Left lung (tissue), 10 donors: ENCODE data around the gene PARD6G. TPM values are rescaled to one million over a fixed set of nuclear protein-coding genes. Genes with fewer than 3 reads are reported as not detected.

ENCODE experiments used
- ATAC-seq: fragments of 200-7000 bp; cut with Tn5 transposase; one replicate; pipeline ENCODE4 v1.9.1; 2020; ENCODE audit warnings: moderate library complexity
- DNase-seq, 4 donors: peaks; one replicate each; pipeline ENCODE4 v3.0.0-alpha.2; 2013 to 2020
- H3K27ac ChIP-seq, 2 donors: fragments of 200-600 bp; sonication (generic) in 1 of 2; one replicate each; pipeline versions ENCODE4 v1.5.0 to v1.8.0; 2020 to 2021
- H3K27me3 ChIP-seq, 2 donors: fragments of 200-600 bp; sonication (generic) in 1 of 2; one replicate each; pipeline versions ENCODE4 v1.5.0 to v1.8.0; 2020 to 2021
- H3K36me3 ChIP-seq, 2 donors: fragments of 200-600 bp; sonication (generic) in 1 of 2; one replicate each; pipeline versions ENCODE4 v1.5.0 to v1.8.0; 2020 to 2021
- H3K4me1 ChIP-seq, 2 donors: fragments of 200-600 bp; one replicate each; pipeline ENCODE4 v1.8.0; 2021
- H3K4me3 ChIP-seq, 2 donors: fragments of 200-600 bp; sonication (generic) in 1 of 2; one replicate each; pipeline versions ENCODE4 v1.5.0 to v1.8.0; 2020 to 2021; ENCODE audit warnings: mild to moderate bottlenecking in 1 of 2
- H3K9me3 ChIP-seq, 2 donors: fragments of 200-600 bp; sonication (generic) in 1 of 2; one replicate each; pipeline versions ENCODE4 v1.5.0 to v1.8.0; 2020 to 2021
- intact Hi-C, 2 donors: fragments of 100-400 bp; cut with DNase I; formaldehyde crosslinking; loops; one replicate each; pipeline versions ENCODE4 v1.11.2 to v1.14.2; 2022
- polyA plus RNA-seq, 6 donors: library from polyadenylated mRNA; unstranded; fragments of 120-200 nt; gene quantifications; one replicate each; pipeline ENCODE4 v1.2.1, GENCODE V29; 2013; ENCODE audit not compliant: insufficient read length in 6 of 6
- total RNA-seq, 2 donors: library from RNA; stranded (reverse); fragmentation: NEBNext Ultra II Directional; extraction: Animal tissue kit (Norgen Biotek cat#: 25700); gene quantifications; one replicate each; pipeline ENCODE4 v1.2.1, GENCODE V29; 2021
- TF ChIP-seq, protein P1 (sequence below), 2 donors: fragments of 200-600 bp; sonication (generic) in 1 of 2; IDR thresholded peaks; one replicate each; pipeline versions ENCODE4 v1.5.0 to v1.8.0; 2021; ENCODE audit warnings: antibody characterized with exemption in 2 of 2
- donor health status: DM: no; HTN: yes; CAD: no.
- donor health status: DM: no; HTN: no; CAD: no.

PARD6G gene
- total and polyA plus RNA-seq, 8 donors: 6.9 to 25.2 (median 19.8) TPM

DNA sequence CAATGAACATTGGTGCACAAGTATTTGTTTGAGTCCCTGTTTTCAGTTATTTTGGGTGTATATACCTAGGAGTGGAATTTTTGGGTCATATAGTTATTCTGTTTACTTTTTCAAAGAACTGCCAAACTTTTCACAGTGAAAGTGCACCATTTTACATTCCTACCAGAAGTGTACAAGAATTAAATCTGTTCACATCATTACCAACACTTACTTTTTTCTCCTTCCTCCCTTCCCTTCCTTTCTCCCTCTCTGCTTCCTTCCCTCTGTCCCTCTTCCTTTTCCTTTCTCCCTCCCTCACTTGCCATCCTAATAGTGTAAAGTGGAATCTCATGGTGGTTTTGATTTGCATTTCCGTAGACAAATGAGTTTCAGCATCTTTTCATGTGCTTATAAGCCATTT lies 126.4 kb downstream of the PARD6G start:
- intact Hi-C loops: no loop called here
- TF ChIP-seq, protein P1, sequence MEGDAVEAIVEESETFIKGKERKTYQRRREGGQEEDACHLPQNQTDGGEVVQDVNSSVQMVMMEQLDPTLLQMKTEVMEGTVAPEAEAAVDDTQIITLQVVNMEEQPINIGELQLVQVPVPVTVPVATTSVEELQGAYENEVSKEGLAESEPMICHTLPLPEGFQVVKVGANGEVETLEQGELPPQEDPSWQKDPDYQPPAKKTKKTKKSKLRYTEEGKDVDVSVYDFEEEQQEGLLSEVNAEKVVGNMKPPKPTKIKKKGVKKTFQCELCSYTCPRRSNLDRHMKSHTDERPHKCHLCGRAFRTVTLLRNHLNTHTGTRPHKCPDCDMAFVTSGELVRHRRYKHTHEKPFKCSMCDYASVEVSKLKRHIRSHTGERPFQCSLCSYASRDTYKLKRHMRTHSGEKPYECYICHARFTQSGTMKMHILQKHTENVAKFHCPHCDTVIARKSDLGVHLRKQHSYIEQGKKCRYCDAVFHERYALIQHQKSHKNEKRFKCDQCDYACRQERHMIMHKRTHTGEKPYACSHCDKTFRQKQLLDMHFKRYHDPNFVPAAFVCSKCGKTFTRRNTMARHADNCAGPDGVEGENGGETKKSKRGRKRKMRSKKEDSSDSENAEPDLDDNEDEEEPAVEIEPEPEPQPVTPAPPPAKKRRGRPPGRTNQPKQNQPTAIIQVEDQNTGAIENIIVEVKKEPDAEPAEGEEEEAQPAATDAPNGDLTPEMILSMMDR (IDR thresholded peaks at IDR 0.05): no peak
- no peaks in the 10 kb centered on the region for H3K4me1 ChIP-seq
- H3K4me3 ChIP-seq: no peak overlapping the region
- DNase-seq (no peak), ATAC-seq (no peak)
- no peaks in the 10 kb centered on the region for H3K9me3 ChIP-seq
- peaks cover 0 to 22% of the 10 kb centered on the region in 2 donors for H3K36me3 ChIP-seq
- H3K27ac ChIP-seq: no peak overlapping the region
- no peaks in the 10 kb centered on the region for H3K27me3 ChIP-seq

DNA sequence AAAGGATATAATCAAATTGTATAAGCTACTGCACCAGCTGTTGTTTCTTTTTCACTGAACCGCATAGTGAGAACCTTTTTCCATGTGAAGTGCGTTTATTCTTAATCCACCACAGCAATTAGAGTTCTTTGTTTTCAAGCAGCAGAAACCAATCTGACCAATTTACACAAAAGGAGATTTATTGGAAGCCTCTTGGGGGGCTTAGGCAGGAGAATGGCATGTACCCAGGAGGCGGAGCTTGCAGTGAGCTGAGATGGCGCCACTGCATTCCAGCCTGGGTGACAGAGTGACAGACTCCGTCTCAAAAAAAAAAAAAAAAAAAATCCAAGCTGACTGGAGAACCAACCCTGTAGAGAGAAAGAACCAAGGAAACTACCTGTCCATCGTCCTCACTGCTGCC lies 128.2 kb downstream of the PARD6G start:
- Histone ChIP-seq H3K36me3 (peaks cover 0 to 22% of the 10 kb centered on the region in 2 donors), H3K4me1 (no peaks in the 10 kb centered on the region), H3K27me3 (no peaks in the 10 kb centered on the region), H3K9me3 (no peaks in the 10 kb centered on the region), H3K27ac (no peak overlapping the region), H3K4me3 (no peak overlapping the region)
- intact Hi-C loops: no loop called here
- DNase-seq: no peak
- TF ChIP-seq, protein P1 (IDR thresholded peaks at IDR 0.05): no peak
- no peak for ATAC-seq

DNA sequence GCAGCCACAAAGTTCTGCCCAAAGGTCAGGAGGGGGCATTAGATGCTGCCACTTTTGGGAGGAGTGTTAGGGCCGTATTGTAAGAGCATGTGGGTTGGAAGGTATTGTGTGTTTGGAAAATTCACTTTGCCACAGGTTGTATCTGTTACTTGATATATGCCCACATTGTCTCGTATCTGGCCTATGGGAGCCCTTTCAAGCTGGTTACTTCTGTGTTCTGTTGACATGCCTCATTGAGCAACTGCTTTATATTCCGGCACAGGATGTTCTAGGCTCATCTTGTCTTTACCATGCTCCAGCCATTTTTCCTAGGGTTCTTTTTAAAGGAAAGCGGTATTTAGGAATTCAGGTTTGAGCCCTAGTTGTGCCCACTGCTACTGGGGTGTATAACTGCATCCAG lies 132.3 kb downstream of the PARD6G start:
- Histone ChIP-seq H3K27me3 (no peaks in the 10 kb centered on the region), H3K27ac (no peak overlapping the region), H3K36me3 (peaks cover 0 to 21% of the 10 kb centered on the region in 2 donors), H3K4me1 (peaks cover 8 to 14% of the 10 kb centered on the region in 2 donors), H3K9me3 (no peaks in the 10 kb centered on the region), H3K4me3 (no peak overlapping the region)
- intact Hi-C loops: no loop called here
- TF ChIP-seq, protein P1 (IDR thresholded peaks at IDR 0.05): no peak
- DNase-seq: no peak
- no peak for ATAC-seq

DNA sequence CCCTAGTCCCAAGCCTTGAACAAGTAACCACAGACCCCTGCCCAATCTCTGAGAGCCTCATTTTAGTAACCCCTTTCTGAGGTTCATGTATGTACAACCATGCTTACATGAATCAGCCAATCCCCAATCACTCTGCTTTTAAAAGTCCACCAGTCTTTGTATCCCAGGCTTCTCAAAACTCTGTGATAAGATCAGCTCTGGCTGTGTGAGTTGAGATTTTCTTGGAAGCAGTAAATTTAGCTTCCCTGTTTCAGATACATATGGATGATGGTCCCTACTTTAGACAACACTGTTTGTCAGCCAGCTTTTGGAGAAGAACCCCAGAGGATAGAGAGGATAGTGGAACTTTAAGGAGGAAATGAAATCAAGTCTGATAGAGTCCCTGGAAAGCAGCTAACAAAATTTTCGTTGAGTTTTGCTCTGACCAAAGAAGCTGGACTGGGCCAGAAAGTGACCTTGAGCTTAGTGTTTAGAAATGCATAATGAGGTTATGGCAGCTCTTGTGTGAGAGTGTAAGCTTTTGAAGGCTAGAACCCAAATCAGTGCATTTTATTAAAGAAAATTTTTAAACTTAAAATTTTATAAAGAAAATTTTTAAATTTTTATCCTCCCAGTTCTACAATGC lies 134.6 kb downstream of the PARD6G start:
- no peak overlapping the region for H3K4me3 ChIP-seq
- H3K27ac ChIP-seq: no peak overlapping the region
- no peaks in the 10 kb centered on the region for H3K27me3 ChIP-seq
- H3K4me1 ChIP-seq: peaks cover 8 to 16% of the 10 kb centered on the region in 2 donors
- TF ChIP-seq, protein P1 (IDR thresholded peaks at IDR 0.05): no peak
- H3K9me3 ChIP-seq: peaks cover 0 to 2% of the 10 kb centered on the region in 2 donors
- ATAC-seq (no peak), DNase-seq (no peak)
- no peaks in the 10 kb centered on the region for H3K36me3 ChIP-seq
- intact Hi-C loops: no loop called here

DNA sequence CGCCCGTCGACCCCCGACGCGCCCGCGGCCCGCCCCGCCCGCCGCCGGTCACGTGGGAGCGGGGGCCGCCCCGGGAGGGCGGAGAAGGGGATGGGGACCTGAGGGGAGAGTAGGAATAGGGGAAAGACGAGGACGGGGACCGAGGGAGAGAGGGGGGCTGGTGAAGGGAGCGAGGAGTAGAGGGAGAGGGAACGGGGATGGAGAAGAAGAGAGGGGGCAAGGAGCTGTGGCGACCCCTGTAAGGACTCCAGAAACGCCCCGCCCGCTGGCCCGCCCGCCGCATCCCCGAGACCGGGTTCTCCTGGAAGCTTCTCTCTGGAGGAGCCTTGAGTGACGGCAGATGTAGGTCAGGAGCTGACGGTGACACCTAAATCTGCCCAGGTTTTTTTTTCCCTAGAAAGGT lies 137.6 kb downstream of the PARD6G start:
- peak; percentile 32 to 84 (median 42) for DNase-seq
- peak overlapping the region; percentile 80 to 84 for H3K27ac ChIP-seq
- TF ChIP-seq, protein P1 (IDR thresholded peaks at IDR 0.05): no peak
- no peaks in the 10 kb centered on the region for H3K27me3 ChIP-seq
- H3K9me3 ChIP-seq: peaks cover 0 to 2% of the 10 kb centered on the region in 2 donors
- peak overlapping the region; percentile 58 to 68 for H3K4me3 ChIP-seq
- peak; percentile 48 for ATAC-seq
- intact Hi-C loops: no loop called here
- no peaks in the 10 kb centered on the region for H3K36me3 ChIP-seq
- H3K4me1 ChIP-seq: peaks cover 8 to 16% of the 10 kb centered on the region in 2 donors
